ENCODE measurements around the gene UGT2B7.

The UGT2B7 gene

GRCh38 chr4:69124941-69125340, 28.7 kb downstream of the UGT2B7 start:
- DNase-seq (ENCODE audit: extremely low read depth, low read depth) = no peak
- no peak for TF ChIP-seq CTCF (IDR thresholded peaks at IDR 0.05; ENCODE audit: low read depth, low read length)

GRCh38 chr4:69126024-69126423, 29.8 kb downstream of the UGT2B7 start:
- TF ChIP-seq CTCF (IDR thresholded peaks at IDR 0.05; ENCODE audit: low read depth, low read length) = no peak
- DNase-seq (ENCODE audit: extremely low read depth, low read depth) = no peak

GRCh38 chr4:69133993-69134392, 37.7 kb downstream of the UGT2B7 start:
- no peak for TF ChIP-seq CTCF (IDR thresholded peaks at IDR 0.05; ENCODE audit: low read depth, low read length)
- DNase-seq (ENCODE audit: extremely low read depth, low read depth) = no peak

GRCh38 chr4:69134471-69134870, 38.2 kb downstream of the UGT2B7 start:
- no peak for TF ChIP-seq CTCF (IDR thresholded peaks at IDR 0.05; ENCODE audit: low read depth, low read length)
- DNase-seq (ENCODE audit: extremely low read depth, low read depth) = no peak

- no peak for DNase-seq (ENCODE audit: extremely low read depth, low read depth)
- TF ChIP-seq CTCF (IDR thresholded peaks at IDR 0.05; ENCODE audit: low read depth, low read length) = no peak
These were observed 45.0 kb downstream of the UGT2B7 start for GRCh38 chr4:69141320-69141719.

- no peak for TF ChIP-seq CTCF (IDR thresholded peaks at IDR 0.05; ENCODE audit: low read depth, low read length)
These were observed 51.1 kb downstream of the UGT2B7 start for GRCh38 chr4:69147334-69147733.

GRCh38 chr4:69154021-69154420, 57.7 kb downstream of the UGT2B7 start:
- no peak for TF ChIP-seq CTCF (IDR thresholded peaks at IDR 0.05; ENCODE audit: low read depth, low read length)
- DNase-seq (ENCODE audit: extremely low read depth, low read depth) = no peak

More at GRCh38 chr4:69147334-69147733, 51.1 kb downstream of the UGT2B7 start:
- no peak for DNase-seq (ENCODE audit: extremely low read depth, low read depth)

Measured in AG09319 (cell line).